Nephron progenitor cell (in vitro differentiated cells): Measurements from ENCODE around the gene AMPD3.

ENCODE experiments used
- DNase-seq: peaks from one replicate; pipeline ENCODE4 v3.0.0; 2021
- H3K27ac Mint-ChIP-seq: 2 replicates; pipeline ENCODE4 v1.8.0; 2021; ENCODE audit warnings: mild to moderate bottlenecking, moderate library complexity, mixed read lengths
- H3K27me3 Mint-ChIP-seq: 2 replicates; pipeline ENCODE4 v1.8.0; 2021; ENCODE audit warnings: mild to moderate bottlenecking, low read depth, mixed read lengths; ENCODE audit not compliant: poor library complexity
- H3K36me3 Mint-ChIP-seq: 2 replicates; pipeline ENCODE4 v1.8.0; 2021; ENCODE audit warnings: low read depth, mixed read lengths
- H3K4me1 Mint-ChIP-seq: 2 replicates; pipeline ENCODE4 v1.8.0; 2021; ENCODE audit warnings: mixed read lengths
- H3K4me3 Mint-ChIP-seq: 2 replicates; pipeline ENCODE4 v1.8.0; 2021; ENCODE audit warnings: mild to moderate bottlenecking, moderate library complexity, mixed read lengths
- H3K9me3 Mint-ChIP-seq: 2 replicates; pipeline ENCODE4 v1.8.0; 2021; ENCODE audit warnings: mild to moderate bottlenecking, moderate library complexity, mixed read lengths
- TF ChIP-seq, protein P1 (sequence below): fragments of 200-600 bp; sonication (generic); IDR thresholded peaks from 2 replicates; pipeline ENCODE4 v1.5.0; 2021; ENCODE audit warnings: antibody characterized with exemption

AMPD3 gene

DNA sequence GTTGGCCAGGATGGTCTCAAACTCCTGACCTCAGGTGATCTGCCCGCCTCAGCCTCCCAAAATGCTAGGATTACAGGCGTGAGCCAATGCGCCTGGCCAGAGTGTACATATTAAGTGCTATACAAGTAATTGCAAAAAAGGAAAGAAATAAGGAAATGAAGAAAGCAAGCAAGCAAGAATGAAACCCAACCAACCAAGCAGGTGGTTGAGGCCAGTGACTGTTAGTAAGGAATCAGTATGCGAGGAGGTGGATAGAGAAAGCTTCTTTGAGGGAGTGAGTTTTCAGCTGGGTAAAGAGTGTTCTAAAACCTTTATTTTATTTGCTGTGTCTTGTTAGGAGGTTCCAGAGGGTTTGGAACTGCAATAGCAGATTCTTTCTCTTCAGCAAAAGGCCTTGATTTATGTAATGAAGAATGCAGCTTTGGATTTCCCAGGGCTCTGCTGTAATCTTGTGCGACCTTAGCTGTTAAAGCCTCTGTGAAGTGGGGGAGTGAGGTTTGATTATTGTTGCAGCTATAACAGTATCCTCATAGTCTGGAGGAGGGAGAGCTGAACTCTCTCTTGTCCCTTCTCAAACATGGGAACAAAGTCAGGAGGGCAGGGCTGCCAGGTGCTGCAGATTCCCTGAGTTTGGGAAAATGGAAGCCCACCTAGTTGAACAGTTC is 5.7 kb downstream of the AMPD3 start:
- no peaks in the 10 kb centered on the region for H3K27me3 Mint-ChIP-seq
- no peak overlapping the region for H3K4me3 Mint-ChIP-seq
- no peaks in the 10 kb centered on the region for H3K9me3 Mint-ChIP-seq
- TF ChIP-seq, protein P1, sequence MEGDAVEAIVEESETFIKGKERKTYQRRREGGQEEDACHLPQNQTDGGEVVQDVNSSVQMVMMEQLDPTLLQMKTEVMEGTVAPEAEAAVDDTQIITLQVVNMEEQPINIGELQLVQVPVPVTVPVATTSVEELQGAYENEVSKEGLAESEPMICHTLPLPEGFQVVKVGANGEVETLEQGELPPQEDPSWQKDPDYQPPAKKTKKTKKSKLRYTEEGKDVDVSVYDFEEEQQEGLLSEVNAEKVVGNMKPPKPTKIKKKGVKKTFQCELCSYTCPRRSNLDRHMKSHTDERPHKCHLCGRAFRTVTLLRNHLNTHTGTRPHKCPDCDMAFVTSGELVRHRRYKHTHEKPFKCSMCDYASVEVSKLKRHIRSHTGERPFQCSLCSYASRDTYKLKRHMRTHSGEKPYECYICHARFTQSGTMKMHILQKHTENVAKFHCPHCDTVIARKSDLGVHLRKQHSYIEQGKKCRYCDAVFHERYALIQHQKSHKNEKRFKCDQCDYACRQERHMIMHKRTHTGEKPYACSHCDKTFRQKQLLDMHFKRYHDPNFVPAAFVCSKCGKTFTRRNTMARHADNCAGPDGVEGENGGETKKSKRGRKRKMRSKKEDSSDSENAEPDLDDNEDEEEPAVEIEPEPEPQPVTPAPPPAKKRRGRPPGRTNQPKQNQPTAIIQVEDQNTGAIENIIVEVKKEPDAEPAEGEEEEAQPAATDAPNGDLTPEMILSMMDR: no peak
- peak overlapping the region; percentile 26 for H3K27ac Mint-ChIP-seq
- no peak for DNase-seq
- H3K36me3 Mint-ChIP-seq: peaks cover 9% of the 10 kb centered on the region
- peaks cover 48% of the 10 kb centered on the region for H3K4me1 Mint-ChIP-seq

DNA sequence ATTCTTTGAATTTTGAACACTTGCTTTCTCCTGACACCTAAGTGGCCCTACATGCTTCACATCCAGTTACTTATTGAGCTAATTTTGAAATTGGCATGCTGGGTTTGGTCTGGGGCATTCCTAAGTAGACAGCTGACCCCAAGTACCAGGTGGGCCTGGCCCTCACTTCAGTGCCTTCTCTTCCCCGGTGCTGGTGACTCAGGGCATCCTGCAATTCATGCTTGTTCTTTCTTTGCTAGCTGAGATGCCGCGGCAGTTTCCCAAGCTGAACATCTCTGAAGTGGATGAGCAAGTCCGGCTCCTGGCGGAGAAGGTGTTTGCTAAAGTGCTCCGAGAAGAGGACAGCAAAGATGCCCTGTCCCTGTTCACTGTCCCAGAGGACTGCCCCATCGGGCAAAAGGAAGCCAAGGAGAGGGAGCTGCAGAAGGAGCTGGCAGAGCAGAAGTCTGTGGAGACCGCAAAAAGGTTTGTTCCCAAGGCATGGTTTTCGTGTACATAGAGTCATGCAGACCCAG is 6.3 kb downstream of the AMPD3 start:
- Mint-ChIP-seq H3K36me3 (peaks cover 9% of the 10 kb centered on the region), H3K27ac (no peak overlapping the region), H3K4me3 (no peak overlapping the region), H3K4me1 (peaks cover 47% of the 10 kb centered on the region), H3K9me3 (no peaks in the 10 kb centered on the region), H3K27me3 (no peaks in the 10 kb centered on the region)
- DNase-seq: no peak
- TF ChIP-seq, protein P1: no peak

DNA sequence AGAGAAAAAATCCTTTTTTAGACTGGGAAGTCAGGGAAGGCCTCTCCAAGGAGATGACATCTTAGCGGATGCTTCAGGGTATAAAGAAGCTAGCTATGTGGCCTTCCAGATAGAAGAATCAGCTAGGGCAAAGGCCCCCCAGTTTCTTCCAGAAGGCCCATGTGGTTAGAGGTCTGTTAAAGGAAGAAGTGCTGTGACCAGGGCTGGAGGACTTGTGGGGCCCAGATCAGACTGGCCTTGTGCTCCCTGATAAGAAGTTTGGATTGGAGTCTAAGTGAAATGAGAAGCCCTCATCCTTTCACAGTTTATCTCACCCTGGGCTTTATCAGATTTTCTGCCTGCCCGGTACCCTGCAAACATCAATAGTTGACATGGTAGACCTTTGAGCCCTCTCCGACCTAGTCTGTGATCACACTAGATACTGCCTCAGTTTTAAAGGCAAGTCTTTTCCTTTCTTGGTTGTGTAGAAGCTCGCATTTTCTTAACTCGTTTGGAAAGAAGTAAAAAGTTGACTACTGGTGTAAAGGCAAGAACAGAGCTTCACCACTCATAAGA is 7.8 kb downstream of the AMPD3 start:
- Mint-ChIP-seq H3K27ac (no peak overlapping the region), H3K36me3 (peaks cover 20% of the 10 kb centered on the region), H3K9me3 (peaks cover 11% of the 10 kb centered on the region), H3K4me3 (no peak overlapping the region), H3K27me3 (no peaks in the 10 kb centered on the region), H3K4me1 (peaks cover 36% of the 10 kb centered on the region)
- DNase-seq: no peak
- TF ChIP-seq, protein P1: no peak

DNA sequence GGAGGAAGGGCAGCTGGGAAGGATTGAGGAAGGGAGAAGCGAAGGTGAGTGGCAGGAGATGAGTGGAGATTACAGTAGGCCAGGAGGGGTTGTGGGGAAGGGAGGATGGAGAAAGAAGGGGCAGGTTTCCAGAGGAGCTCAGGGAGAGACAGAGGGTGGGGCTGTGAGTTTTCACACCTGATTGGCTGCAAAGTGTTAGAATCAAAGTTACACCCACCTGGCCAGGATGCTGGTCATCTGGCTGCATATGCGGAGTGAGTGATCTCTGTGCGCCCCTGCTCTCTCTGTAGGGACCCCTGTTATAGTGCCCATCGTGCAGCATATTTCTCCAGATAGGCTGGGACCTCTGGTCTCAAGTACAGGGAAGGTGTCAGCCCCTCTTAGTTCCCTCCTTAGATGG is 18.3 kb downstream of the AMPD3 start:
- TF ChIP-seq, protein P1: no peak
- H3K4me3 Mint-ChIP-seq: no peak overlapping the region
- H3K27ac Mint-ChIP-seq: no peak overlapping the region
- H3K36me3 Mint-ChIP-seq: peaks cover 16% of the 10 kb centered on the region
- peaks cover 30% of the 10 kb centered on the region for H3K9me3 Mint-ChIP-seq
- DNase-seq: no peak
- H3K27me3 Mint-ChIP-seq: peaks cover 5% of the 10 kb centered on the region
- peaks cover 11% of the 10 kb centered on the region for H3K4me1 Mint-ChIP-seq

DNA sequence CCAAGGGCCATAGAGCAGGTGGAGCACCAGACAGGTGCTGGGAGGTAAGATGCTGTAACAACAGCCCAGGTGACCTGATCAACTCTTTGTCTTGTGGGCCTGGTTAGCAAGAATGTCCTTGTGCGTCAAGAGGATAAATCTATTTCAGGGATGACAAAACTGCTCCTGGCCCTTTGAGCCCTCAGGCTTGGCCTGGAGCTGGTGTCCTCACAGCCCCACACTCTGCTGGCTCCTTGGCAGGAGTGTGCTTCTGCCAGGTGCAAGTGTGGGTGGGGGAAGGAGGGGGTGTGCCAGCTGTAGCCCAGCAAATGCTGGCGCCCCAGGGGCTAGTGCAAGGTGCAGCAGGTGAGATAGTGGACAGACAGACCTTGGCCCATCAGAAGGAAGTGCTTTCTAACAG is 19.5 kb downstream of the AMPD3 start:
- Mint-ChIP-seq H3K27ac (no peak overlapping the region), H3K9me3 (peaks cover 19% of the 10 kb centered on the region), H3K27me3 (peaks cover 5% of the 10 kb centered on the region), H3K36me3 (peaks cover 4% of the 10 kb centered on the region), H3K4me1 (peaks cover 13% of the 10 kb centered on the region), H3K4me3 (no peak overlapping the region)
- DNase-seq: no peak
- TF ChIP-seq, protein P1: no peak

DNA sequence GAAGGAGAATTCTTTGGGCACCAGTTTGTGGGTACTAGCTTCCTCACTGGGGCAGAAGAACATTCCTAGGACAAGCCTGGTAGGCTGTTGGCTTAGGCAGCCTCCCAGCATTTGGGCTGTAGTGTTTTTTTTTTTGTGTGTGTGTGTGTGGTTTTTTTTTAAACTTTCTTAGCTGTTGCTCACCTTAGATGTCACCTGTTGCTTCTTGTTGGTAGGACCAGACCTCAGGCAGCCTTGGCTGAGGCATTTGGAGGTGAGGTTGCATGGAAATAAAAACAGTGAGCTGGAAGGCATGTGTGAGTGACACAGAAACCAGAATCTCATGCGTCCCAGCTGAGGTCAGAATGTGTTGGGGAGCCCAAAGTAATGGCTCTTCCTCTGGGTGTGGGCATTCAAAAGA is 21.3 kb downstream of the AMPD3 start:
- H3K36me3 Mint-ChIP-seq: peaks cover 4% of the 10 kb centered on the region
- TF ChIP-seq, protein P1: no peak
- H3K4me3 Mint-ChIP-seq: no peak overlapping the region
- DNase-seq: no peak
- no peak overlapping the region for H3K27ac Mint-ChIP-seq
- peaks cover 3% of the 10 kb centered on the region for H3K9me3 Mint-ChIP-seq
- H3K27me3 Mint-ChIP-seq: peaks cover 5% of the 10 kb centered on the region
- H3K4me1 Mint-ChIP-seq: peaks cover 21% of the 10 kb centered on the region
